Mesothelial cell of epicardium (in vitro differentiated cells): ENCODE measurements around the gene TAGAP. TPM values are rescaled to one million over a fixed set of nuclear protein-coding genes. Genes with fewer than 3 reads are reported as not detected.
A peak's percentile ranks its signal among the peaks of the same experiment; 100 is the strongest.
"Not testable (repeated sequence)": the region's sequence is repeated elsewhere in the genome, so short reads cannot be mapped to it uniquely, and the experiment has no call there.

Experiments used
- DNase-seq, 2 experiments: peaks; one replicate each; pipeline ENCODE4 v3.0.0; 2021; ENCODE audit warnings: low spot score in 2 of 2; ENCODE audit not compliant: unreplicated experiment in 2 of 2
- H3K27ac Mint-ChIP-seq: 2 replicates; pipeline ENCODE4 v1.8.0; 2021; ENCODE audit warnings: mixed read lengths
- H3K27me3 Mint-ChIP-seq: 2 replicates; pipeline ENCODE4 v1.8.0; 2021; ENCODE audit warnings: low read depth, mixed read lengths
- H3K36me3 Mint-ChIP-seq: 2 replicates; pipeline ENCODE4 v1.8.0; 2021; ENCODE audit warnings: mixed read lengths
- H3K4me1 Mint-ChIP-seq: 2 replicates; pipeline ENCODE4 v1.8.0; 2021; ENCODE audit warnings: mixed read lengths
- H3K4me3 Mint-ChIP-seq: 2 replicates; pipeline ENCODE4 v1.8.0; 2021; ENCODE audit warnings: mild to moderate bottlenecking, moderate library complexity, mixed read lengths
- H3K9me3 Mint-ChIP-seq: 2 replicates; pipeline ENCODE4 v1.8.0; 2021; ENCODE audit warnings: mixed read lengths
- CTCF ChIP-seq: fragments of 200-600 bp; sonication (generic); IDR thresholded peaks from one replicate; pipeline ENCODE4 v1.5.0; 2021; ENCODE audit warnings: antibody characterized with exemption; ENCODE audit not compliant: unreplicated experiment
- total RNA-seq: library from RNA; stranded (reverse); gene quantifications from 3 replicates; pipeline ENCODE4 v1.2.1, GENCODE V29; 2021

The TAGAP gene
- total RNA-seq, 1 donor from 2014 or later = 0.16 TPM

- Mint-ChIP-seq H3K27me3 (no peaks in the 10 kb centered on the region), H3K9me3 (peaks cover 9% of the 10 kb centered on the region), H3K4me3 (no peak overlapping the region), H3K36me3 (peaks cover 5% of the 10 kb centered on the region), H3K4me1 (no peaks in the 10 kb centered on the region), H3K27ac (no peak overlapping the region)
- no peak for DNase-seq
- no peak for TF ChIP-seq CTCF
These were observed 14.6 kb downstream of the TAGAP start for GRCh38 chr6:159030168-159030567.

GRCh38 chr6:159025224-159025623 lies 19.6 kb downstream of the TAGAP start:
- H3K36me3 Mint-ChIP-seq = peaks cover 12% of the 10 kb centered on the region
- not testable (repeated sequence) for H3K27me3 Mint-ChIP-seq, H3K27ac Mint-ChIP-seq, H3K4me3 Mint-ChIP-seq, DNase-seq, H3K4me1 Mint-ChIP-seq
- peaks cover 29% of the 10 kb centered on the region for H3K9me3 Mint-ChIP-seq

GRCh38 chr6:159023893-159024292 lies 20.9 kb downstream of the TAGAP start:
- peaks cover 29% of the 10 kb centered on the region for H3K9me3 Mint-ChIP-seq
- no peak overlapping the region for H3K27ac Mint-ChIP-seq
- H3K4me1 Mint-ChIP-seq = peaks cover 3% of the 10 kb centered on the region
- H3K4me3 Mint-ChIP-seq = no peak overlapping the region
- DNase-seq = no peak
- TF ChIP-seq CTCF = no peak
- H3K36me3 Mint-ChIP-seq = peaks cover 12% of the 10 kb centered on the region
- H3K27me3 Mint-ChIP-seq = no peaks in the 10 kb centered on the region

- no peak for DNase-seq
- Mint-ChIP-seq H3K4me1 (peaks cover 12% of the 10 kb centered on the region), H3K9me3 (peaks cover 18% of the 10 kb centered on the region), H3K27ac (no peak overlapping the region), H3K27me3 (no peaks in the 10 kb centered on the region), H3K36me3 (peaks cover 7% of the 10 kb centered on the region), H3K4me3 (no peak overlapping the region)
- TF ChIP-seq CTCF = no peak
These were observed 24.8 kb downstream of the TAGAP start for GRCh38 chr6:159020011-159020410.

GRCh38 chr6:159017757-159018559 lies 26.8 kb downstream of the TAGAP start:
- H3K27me3 Mint-ChIP-seq = no peaks in the 10 kb centered on the region
- DNase-seq = no peak
- peaks cover 12% of the 10 kb centered on the region for H3K4me1 Mint-ChIP-seq
- no peaks in the 10 kb centered on the region for H3K9me3 Mint-ChIP-seq
- no peaks in the 10 kb centered on the region for H3K36me3 Mint-ChIP-seq
- H3K27ac Mint-ChIP-seq = peak overlapping the region; percentile 75
- no peak for TF ChIP-seq CTCF
- no peak overlapping the region for H3K4me3 Mint-ChIP-seq

- no peaks in the 10 kb centered on the region for H3K27me3 Mint-ChIP-seq
- H3K4me1 Mint-ChIP-seq = peaks cover 17% of the 10 kb centered on the region
- no peak overlapping the region for H3K4me3 Mint-ChIP-seq
- DNase-seq = no peak
- H3K9me3 Mint-ChIP-seq = no peaks in the 10 kb centered on the region
- H3K36me3 Mint-ChIP-seq = no peaks in the 10 kb centered on the region
- no peak overlapping the region for H3K27ac Mint-ChIP-seq
- no peak for TF ChIP-seq CTCF
These were observed 30.4 kb downstream of the TAGAP start for GRCh38 chr6:159014406-159014805.
